GM23338 (cell line): ENCODE results near the gene PHOX2B. TPM values are rescaled to one million over a fixed set of nuclear protein-coding genes. Genes with fewer than 3 reads are reported as not detected.

Experiments
- ATAC-seq: fragments of 200-7000 bp; cut with Tn5 transposase; 3 replicates; pipeline ENCODE4 v1.9.1; 2020
- DNase-seq: peaks from one replicate; pipeline ENCODE4 v3.0.0-alpha.2; 2015; ENCODE audit warnings: low spot score
- H2AFZ ChIP-seq: fragments of 200-600 bp; sonication (generic); 2 replicates; pipeline ENCODE4 v1.8.0; 2016; ENCODE audit warnings: antibody characterized with exemption, mild to moderate bottlenecking, moderate library complexity
- H3F3A ChIP-seq: fragments of 200-600 bp; sonication (generic); replicated peaks from 2 replicates; pipeline ENCODE4 v1.8.0; 2017; ENCODE audit warnings: antibody characterized with exemption, mixed run types, low read depth
- H3K27ac ChIP-seq: fragments of 200-600 bp; sonication (generic); 2 replicates; pipeline ENCODE4 v1.6.1; 2016; ENCODE audit warnings: low read depth
- H3K27me3 ChIP-seq: fragments of 200-600 bp; sonication (generic); 2 replicates; pipeline ENCODE4 v1.8.0; 2016; ENCODE audit warnings: mild to moderate bottlenecking, mixed run types, moderate library complexity; ENCODE audit not compliant: insufficient read depth
- H3K36me3 ChIP-seq: fragments of 200-600 bp; sonication (generic); 2 replicates; pipeline ENCODE4 v1.8.0; 2016; ENCODE audit warnings: mild to moderate bottlenecking; ENCODE audit not compliant: insufficient read depth
- H3K4me1 ChIP-seq: fragments of 200-600 bp; sonication (generic); 2 replicates; pipeline ENCODE4 v1.8.0; 2016; ENCODE audit warnings: mild to moderate bottlenecking, moderate library complexity; ENCODE audit not compliant: insufficient read depth
- H3K4me2 ChIP-seq: fragments of 200-600 bp; sonication (generic); 2 replicates; pipeline ENCODE4 v1.7.1; 2017; ENCODE audit warnings: mixed run types
- H3K4me3 ChIP-seq: fragments of 200-600 bp; sonication (generic); 2 replicates; pipeline ENCODE4 v1.6.1; 2016; ENCODE audit warnings: mixed run types
- H3K79me2 ChIP-seq: fragments of 200-600 bp; sonication (generic); replicated peaks from 2 replicates; pipeline ENCODE4 v1.8.0; 2017; ENCODE audit warnings: mild to moderate bottlenecking; ENCODE audit not compliant: insufficient read depth
- H3K9me2 ChIP-seq: fragments of 200-600 bp; sonication (generic); 2 replicates; pipeline ENCODE4 v1.8.0; 2017; ENCODE audit not compliant: insufficient read depth
- H4K20me1 ChIP-seq: fragments of 200-600 bp; sonication (generic); replicated peaks from 2 replicates; pipeline ENCODE4 v1.8.0; 2017; ENCODE audit warnings: mild to moderate bottlenecking; ENCODE audit not compliant: insufficient read depth
- H3K27ac Mint-ChIP-seq: 2 replicates; pipeline ENCODE4 v1.8.0; 2020; ENCODE audit warnings: inconsistent platforms, mild to moderate bottlenecking, moderate library complexity, mixed read lengths
- H3K27me3 Mint-ChIP-seq: 3 replicates; pipeline ENCODE4 v1.8.0; 2022; ENCODE audit warnings: low read depth, mild to moderate bottlenecking, moderate library complexity, mixed read lengths, inconsistent platforms; ENCODE audit not compliant: insufficient read depth, poor library complexity
- H3K36me3 Mint-ChIP-seq: 3 replicates; pipeline ENCODE4 v1.8.0; 2021; ENCODE audit warnings: low read depth, mild to moderate bottlenecking, inconsistent platforms, moderate library complexity, mixed read lengths
- H3K4me1 Mint-ChIP-seq: 3 replicates; pipeline ENCODE4 v1.8.0; 2020; ENCODE audit warnings: mild to moderate bottlenecking, inconsistent platforms, mixed read lengths
- H3K4me3 Mint-ChIP-seq: 3 replicates; pipeline ENCODE4 v1.8.0; 2021; ENCODE audit warnings: moderate library complexity, mild to moderate bottlenecking, inconsistent platforms, mixed read lengths
- H3K9me3 Mint-ChIP-seq: 3 replicates; pipeline ENCODE4 v1.8.0; 2020; ENCODE audit warnings: moderate library complexity, mild to moderate bottlenecking, inconsistent platforms, mixed read lengths
- CREB1 ChIP-seq: fragments of 250-450 bp; sonication (Bioruptor Pico); IDR thresholded peaks from 2 replicates; pipeline ENCODE4 v1.5.0; 2020; ENCODE audit warnings: low read depth, mild to moderate bottlenecking, moderate library complexity
- CTCF ChIP-seq, 2 experiments: fragments of 200-600 bp in 1 of 2; sonication (generic) in 1 of 2; conservative IDR thresholded peaks; 2 replicates each; pipeline versions ENCODE4 v1.5.1 to v1.6.1; 2016 to 2017; ENCODE audit warnings: antibody characterized with exemption in 2 of 2, low read depth in 2 of 2, mild to moderate bottlenecking in 2 of 2, moderate library complexity in 1 of 2
- EZH2 ChIP-seq: fragments of 200-600 bp; sonication (generic); IDR thresholded peaks from one replicate; pipeline ENCODE4 v1.8.0; 2017; ENCODE audit warnings: antibody characterized with exemption, mild to moderate bottlenecking, low read depth; ENCODE audit not compliant: unreplicated experiment
- EZH2phosphoT487 ChIP-seq: fragments of 200-600 bp; sonication (generic); IDR thresholded peaks from one replicate; pipeline ENCODE4 v1.8.1; 2018; ENCODE audit warnings: antibody characterized with exemption; ENCODE audit not compliant: unreplicated experiment
- JUNB ChIP-seq: IDR thresholded peaks from one replicate; pipeline ENCODE4 v1.6.1; 2016; ENCODE audit warnings: antibody characterized with exemption; ENCODE audit not compliant: unreplicated experiment
- NANOG ChIP-seq: IDR thresholded peaks from 2 replicates; pipeline ENCODE4 v1.6.1; 2016; ENCODE audit warnings: antibody characterized with exemption, borderline replicate concordance
- POLR2AphosphoS5 ChIP-seq: IDR thresholded peaks from 2 replicates; pipeline ENCODE4 v1.6.1; 2016; ENCODE audit warnings: antibody characterized with exemption, low read depth
- REST ChIP-seq: IDR thresholded peaks from one replicate; pipeline ENCODE4 v1.6.1; 2018; ENCODE audit warnings: antibody characterized with exemption; ENCODE audit not compliant: unreplicated experiment
- STAT1 ChIP-seq: IDR thresholded peaks from one replicate; pipeline ENCODE4 v1.6.1; 2016; ENCODE audit warnings: antibody characterized with exemption; ENCODE audit not compliant: unreplicated experiment
- ZNF114 ChIP-seq: fragments of 250-450 bp; sonication (Bioruptor Pico); IDR thresholded peaks from 2 replicates; pipeline ENCODE4 v1.5.0; 2020; ENCODE audit warnings: mild to moderate bottlenecking, moderate library complexity
- ZNF331 ChIP-seq: fragments of 250-450 bp; sonication (Bioruptor Pico); IDR thresholded peaks from 2 replicates; pipeline ENCODE4 v1.5.0; 2020; ENCODE audit warnings: low read depth, mild to moderate bottlenecking, moderate library complexity
- polyA plus RNA-seq: library from polyadenylated mRNA; unstranded; fragments of >200 nt; fragmentation: Nextera tagmentation; extraction: Ambion mirVana; gene quantifications from 2 replicates; pipeline ENCODE4 v1.2.1, GENCODE V29; 2016
- total RNA-seq: library from RNA; depleted of rRNA; stranded (reverse); fragments of >200 nt; shearing (Covaris generic); gene quantifications from 2 replicates; pipeline ENCODE4 v1.2.3, GENCODE V29; 2014
- TF ChIP-seq, protein P1 (sequence below): IDR thresholded peaks from 2 replicates; pipeline ENCODE4 v1.6.1; 2016; ENCODE audit warnings: antibody characterized with exemption

The PHOX2B gene
- total and polyA plus RNA-seq, 2 experiments from 2014 or later, result not detected

DNA sequence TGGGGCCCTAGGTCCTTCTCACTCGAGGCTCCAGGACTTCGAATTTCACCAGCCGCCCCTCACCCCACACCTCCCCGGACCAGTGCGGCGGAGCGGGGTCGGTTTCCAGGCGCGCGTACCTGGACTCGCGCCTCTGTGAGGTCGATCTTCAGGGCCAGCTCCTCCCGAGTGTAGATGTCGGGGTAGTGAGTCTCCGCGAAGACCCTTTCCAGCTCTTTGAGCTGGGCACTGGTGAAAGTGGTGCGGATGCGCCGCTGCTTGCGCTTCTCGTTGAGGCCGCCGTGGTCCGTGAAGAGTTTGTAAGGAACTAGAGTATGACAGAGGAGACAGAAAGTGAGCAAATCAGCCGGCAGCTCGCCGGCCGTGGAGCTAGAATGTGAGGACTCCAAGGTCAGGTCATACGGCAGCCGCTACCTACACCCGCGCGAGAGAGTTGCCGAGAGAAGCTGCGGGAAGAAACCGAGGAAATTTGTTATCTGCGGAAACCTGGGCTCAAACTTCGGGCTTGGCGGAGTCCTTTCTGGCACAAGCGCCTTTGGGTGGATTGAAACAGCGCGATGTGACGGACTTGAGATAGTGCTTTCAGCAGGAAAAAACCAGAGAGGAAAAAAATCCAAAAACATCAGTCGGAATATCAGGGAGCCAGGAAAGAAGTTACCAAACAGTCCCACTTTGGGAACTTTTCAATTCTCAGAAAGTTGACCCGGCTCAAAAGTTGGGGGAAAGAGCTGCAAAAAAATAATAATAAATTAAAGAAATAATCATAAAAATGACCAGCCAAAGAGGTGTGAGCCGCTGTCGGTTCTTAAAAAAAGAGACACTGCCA, 1.1 kb downstream of the PHOX2B start (continued):
- TF ChIP-seq ZNF331 (CRISPR knock-in tag), result no peak
- TF ChIP-seq EZH2, result peak; percentile 95
- peak; percentile 95 for TF ChIP-seq EZH2phosphoT487
- TF ChIP-seq POLR2AphosphoS5, result no peak
- TF ChIP-seq, protein P1, sequence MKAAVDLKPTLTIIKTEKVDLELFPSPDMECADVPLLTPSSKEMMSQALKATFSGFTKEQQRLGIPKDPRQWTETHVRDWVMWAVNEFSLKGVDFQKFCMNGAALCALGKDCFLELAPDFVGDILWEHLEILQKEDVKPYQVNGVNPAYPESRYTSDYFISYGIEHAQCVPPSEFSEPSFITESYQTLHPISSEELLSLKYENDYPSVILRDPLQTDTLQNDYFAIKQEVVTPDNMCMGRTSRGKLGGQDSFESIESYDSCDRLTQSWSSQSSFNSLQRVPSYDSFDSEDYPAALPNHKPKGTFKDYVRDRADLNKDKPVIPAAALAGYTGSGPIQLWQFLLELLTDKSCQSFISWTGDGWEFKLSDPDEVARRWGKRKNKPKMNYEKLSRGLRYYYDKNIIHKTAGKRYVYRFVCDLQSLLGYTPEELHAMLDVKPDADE, result no peak
- no peak for TF ChIP-seq ZNF114
- TF ChIP-seq STAT1, result no peak

- no peaks in the 10 kb centered on the region for H3K79me2 ChIP-seq
- H3K27me3 ChIP-seq, result peaks cover 100% of the 10 kb centered on the region
- peaks cover 97% of the 10 kb centered on the region for H3K27me3 Mint-ChIP-seq
- H2AFZ ChIP-seq, result peak overlapping the region; percentile 47; the same call in 1 of the 2 replicates
- H3K4me1 ChIP-seq, result peaks cover 67% of the 10 kb centered on the region
- no peaks in the 10 kb centered on the region for H3K36me3 ChIP-seq
- peak; percentile 15 for ATAC-seq
- H3K27ac Mint-ChIP-seq, result no peak overlapping the region
- H3K36me3 Mint-ChIP-seq, result no peaks in the 10 kb centered on the region; the same call in 2 of the 3 replicates
- H3F3A ChIP-seq, result peaks cover 30% of the 10 kb centered on the region
- H3K4me2 ChIP-seq, result peak overlapping the region; percentile 72
- H3K9me2 ChIP-seq, result no peaks in the 10 kb centered on the region
- H3K9me3 Mint-ChIP-seq, result peaks cover 13% of the 10 kb centered on the region; the same call in 2 of the 3 replicates
- peak; percentile 59 for DNase-seq
- H3K4me1 Mint-ChIP-seq, result peaks cover 47% of the 10 kb centered on the region
- peak overlapping the region; percentile 62 for H3K4me3 Mint-ChIP-seq
- no peak overlapping the region for H3K27ac ChIP-seq
- H3K4me3 ChIP-seq, result peak overlapping the region; percentile 46
- peaks cover 38% of the 10 kb centered on the region for H4K20me1 ChIP-seq
- TF ChIP-seq STAT1 (no peak), EZH2phosphoT487 (peak; percentile 67), CTCF (conservative IDR thresholded peaks at IDR 0.05; ENCODE audit: low read depth in 2 of 2) (no peak), EZH2 (peak; percentile 92), ZNF331 (CRISPR knock-in tag) (no peak), ZNF114 (no peak), REST (no peak), NANOG (no peak), CREB1 (CRISPR knock-in tag) (no peak), JUNB (no peak)
- TF ChIP-seq, protein P1, result no peak
Observed at GRCh38 chr4:41746440-41747229, 1.9 kb downstream of the PHOX2B start.
